ENCODE measurements around the gene ARHGEF26.

- TF ChIP-seq, protein P1, sequence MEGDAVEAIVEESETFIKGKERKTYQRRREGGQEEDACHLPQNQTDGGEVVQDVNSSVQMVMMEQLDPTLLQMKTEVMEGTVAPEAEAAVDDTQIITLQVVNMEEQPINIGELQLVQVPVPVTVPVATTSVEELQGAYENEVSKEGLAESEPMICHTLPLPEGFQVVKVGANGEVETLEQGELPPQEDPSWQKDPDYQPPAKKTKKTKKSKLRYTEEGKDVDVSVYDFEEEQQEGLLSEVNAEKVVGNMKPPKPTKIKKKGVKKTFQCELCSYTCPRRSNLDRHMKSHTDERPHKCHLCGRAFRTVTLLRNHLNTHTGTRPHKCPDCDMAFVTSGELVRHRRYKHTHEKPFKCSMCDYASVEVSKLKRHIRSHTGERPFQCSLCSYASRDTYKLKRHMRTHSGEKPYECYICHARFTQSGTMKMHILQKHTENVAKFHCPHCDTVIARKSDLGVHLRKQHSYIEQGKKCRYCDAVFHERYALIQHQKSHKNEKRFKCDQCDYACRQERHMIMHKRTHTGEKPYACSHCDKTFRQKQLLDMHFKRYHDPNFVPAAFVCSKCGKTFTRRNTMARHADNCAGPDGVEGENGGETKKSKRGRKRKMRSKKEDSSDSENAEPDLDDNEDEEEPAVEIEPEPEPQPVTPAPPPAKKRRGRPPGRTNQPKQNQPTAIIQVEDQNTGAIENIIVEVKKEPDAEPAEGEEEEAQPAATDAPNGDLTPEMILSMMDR (optimal IDR thresholded peaks at IDR 0.05 in 1 of 3, IDR thresholded peaks at IDR 0.05 in 1 of 3, conservative IDR thresholded peaks at IDR 0.05 in 1 of 3; ENCODE audit: extremely low read depth in 1 of 3, insufficient read depth in 2 of 3, low read length in 3 of 3), result no peak
- TF ChIP-seq EZH2 (IDR thresholded peaks at IDR 0.05; ENCODE audit: low read length), result no peak
Observed at GRCh38 chr3:154191520-154191919, 70.3 kb downstream of the ARHGEF26 start.

Data from keratinocyte (primary cell).